ENCODE measurements around the gene MARK3. TPM values are rescaled to one million over a fixed set of nuclear protein-coding genes. Genes with fewer than 3 reads are reported as not detected.
A peak's percentile ranks its signal among the peaks of the same experiment; 100 is the strongest.

Gene MARK3
- polyA plus RNA-seq, 3 donors, result 29.3 to 163 (median 44.7) TPM

GRCh38 chr14:103353362-103353761 is 31.9 kb upstream of the MARK3 start:
- Histone ChIP-seq H4K20me1 (ENCODE audit: insufficient read depth, low read length) (no peaks in the 10 kb centered on the region), H3K9me3 (replicated peaks in 1 of 2; ENCODE audit: control insufficient read depth in 1 of 2, insufficient read depth in 1 of 2, low read length in 2 of 2) (no peaks in the 10 kb centered on the region), H2AFZ (ENCODE audit: insufficient read depth, low read depth, low read length, poor library complexity, severe bottlenecking) (no peak overlapping the region), H3K79me2 (ENCODE audit: insufficient read depth, low read length) (no peaks in the 10 kb centered on the region), H3K27ac (ENCODE audit: low read depth in 1 of 2, low read length in 2 of 2) (no peak overlapping the region), H3K4me2 (replicated peaks; ENCODE audit: extremely low read depth, low read length, poor library complexity, severe bottlenecking) (no peak overlapping the region), H3K9ac (ENCODE audit: insufficient read depth, low read length, poor library complexity, severe bottlenecking) (no peak overlapping the region), H3K4me1 (ENCODE audit: control insufficient read depth in 1 of 2, insufficient read depth in 2 of 2, low read length in 2 of 2) (peaks cover 10 to 16% of the 10 kb centered on the region in 2 donors), H3K36me3 (replicated peaks in 1 of 2; ENCODE audit: control insufficient read depth in 1 of 2, insufficient read depth in 2 of 2, low read length in 2 of 2) (no peaks in the 10 kb centered on the region), H3K27me3 (ENCODE audit: control insufficient read depth in 2 of 2, insufficient read depth in 2 of 2, low read length in 2 of 2) (no peaks in the 10 kb centered on the region), H3K4me3 (replicated peaks in 1 of 3; ENCODE audit: low read depth in 2 of 3, low read length in 3 of 3) (no peak overlapping the region)
- H3K4me1 Mint-ChIP-seq, result peaks cover 9% of the 10 kb centered on the region
- H3K4me3 Mint-ChIP-seq, result no peak overlapping the region
- no peak for DNase-seq
- H3K27ac Mint-ChIP-seq, result no peak overlapping the region
- TF ChIP-seq CTCF (IDR thresholded peaks at IDR 0.05), result no peak
- peaks cover 1 to 3% (median 3%) of the 10 kb centered on the region in 3 donors for H3K27me3 Mint-ChIP-seq (ENCODE audit: low read depth in 3 of 3)
- H3K9me3 Mint-ChIP-seq, result peaks cover 0 to 4% (median 0%) of the 10 kb centered on the region in 7 donors
- WGBS (ENCODE audit: insufficient coverage), result 92% methylated on average over 4 of the region's 7 CpGs
- intact Hi-C loops (cut with micrococcal nuclease), result no loop called here
- H3K36me3 Mint-ChIP-seq, result no peaks in the 10 kb centered on the region

GRCh38 chr14:103354141-103354540 is 31.1 kb upstream of the MARK3 start:
- Mint-ChIP-seq H3K4me3 (no peak overlapping the region), H3K9me3 (peaks cover 0 to 4% (median 0%) of the 10 kb centered on the region in 7 donors), H3K27me3 (ENCODE audit: low read depth in 3 of 3) (peaks cover 1 to 8% (median 3%) of the 10 kb centered on the region in 3 donors), H3K27ac (peak overlapping the region in 1 of 7 donors; percentile 42), H3K36me3 (no peaks in the 10 kb centered on the region), H3K4me1 (peaks cover 9% of the 10 kb centered on the region)
- Histone ChIP-seq H3K4me2 (replicated peaks; ENCODE audit: extremely low read depth, low read length, poor library complexity, severe bottlenecking) (no peak overlapping the region), H3K9ac (ENCODE audit: insufficient read depth, low read length, poor library complexity, severe bottlenecking) (no peak overlapping the region), H4K20me1 (ENCODE audit: insufficient read depth, low read length) (no peaks in the 10 kb centered on the region), H3K4me1 (ENCODE audit: control insufficient read depth in 1 of 2, insufficient read depth in 2 of 2, low read length in 2 of 2) (peaks cover 10 to 16% of the 10 kb centered on the region in 2 donors), H3K4me3 (replicated peaks in 1 of 3; ENCODE audit: low read depth in 2 of 3, low read length in 3 of 3) (no peak overlapping the region), H2AFZ (ENCODE audit: insufficient read depth, low read depth, low read length, poor library complexity, severe bottlenecking) (no peak overlapping the region), H3K27ac (ENCODE audit: low read depth in 1 of 2, low read length in 2 of 2) (no peak overlapping the region), H3K9me3 (replicated peaks in 1 of 2; ENCODE audit: control insufficient read depth in 1 of 2, insufficient read depth in 1 of 2, low read length in 2 of 2) (no peaks in the 10 kb centered on the region), H3K36me3 (replicated peaks in 1 of 2; ENCODE audit: control insufficient read depth in 1 of 2, insufficient read depth in 2 of 2, low read length in 2 of 2) (no peaks in the 10 kb centered on the region), H3K79me2 (ENCODE audit: insufficient read depth, low read length) (no peaks in the 10 kb centered on the region), H3K27me3 (ENCODE audit: control insufficient read depth in 2 of 2, insufficient read depth in 2 of 2, low read length in 2 of 2) (no peaks in the 10 kb centered on the region)
- 100% methylated on average over 3 of the region's 7 CpGs for WGBS (ENCODE audit: insufficient coverage)
- intact Hi-C loops (cut with micrococcal nuclease), result no loop called here
- no peak for DNase-seq
- no peak for TF ChIP-seq CTCF (IDR thresholded peaks at IDR 0.05)

Measured in CD14-positive monocyte (primary cell).